ENCODE data around the gene CD8B. TPM values are rescaled to one million over a fixed set of nuclear protein-coding genes. Genes with fewer than 3 reads are reported as not detected.

The CD8B gene
- total and polyA plus RNA-seq, 2 of the 13 experiments (the other 11 are each of a cell fraction or from before 2014, with no cell fraction given) = 0.04 TPM; not detected in 1

GRCh38 chr2:86808315-86809161 is 53.1 kb downstream of the CD8B start (continued):
- TF ChIP-seq BRD4 (CRISPR knock-in tag; IDR thresholded peaks at IDR 0.05) (no peak), CBX1 (IDR thresholded peaks at IDR 0.05; ENCODE audit: low read depth) (no peak), U2AF2 (IDR thresholded peaks at IDR 0.05; ENCODE audit: low read depth, low read length) (no peak), PRMT3 (CRISPR knock-in tag; IDR thresholded peaks at IDR 0.05; ENCODE audit: borderline replicate concordance, low read depth) (no peak), SIX1 (CRISPR knock-in tag; IDR thresholded peaks at IDR 0.05; ENCODE audit: borderline replicate concordance) (no peak), ZNF281 (CRISPR knock-in tag; IDR thresholded peaks at IDR 0.05; ENCODE audit: borderline replicate concordance) (peak; percentile 19; the same call in 1 of the 2 replicates), ETV6 (CRISPR knock-in tag; conservative IDR thresholded peaks at IDR 0.05) (no peak; the same call in 1 of the 2 replicates), CAMTA2 (CRISPR knock-in tag; IDR thresholded peaks at IDR 0.05; ENCODE audit: borderline replicate concordance) (no peak), TAF15 (IDR thresholded peaks at IDR 0.05; ENCODE audit: low read depth, low read length, poor library complexity, severe bottlenecking) (no peak), RELA (CRISPR knock-in tag; IDR thresholded peaks at IDR 0.05) (no peak)
- TF ChIP-seq, protein P1, sequence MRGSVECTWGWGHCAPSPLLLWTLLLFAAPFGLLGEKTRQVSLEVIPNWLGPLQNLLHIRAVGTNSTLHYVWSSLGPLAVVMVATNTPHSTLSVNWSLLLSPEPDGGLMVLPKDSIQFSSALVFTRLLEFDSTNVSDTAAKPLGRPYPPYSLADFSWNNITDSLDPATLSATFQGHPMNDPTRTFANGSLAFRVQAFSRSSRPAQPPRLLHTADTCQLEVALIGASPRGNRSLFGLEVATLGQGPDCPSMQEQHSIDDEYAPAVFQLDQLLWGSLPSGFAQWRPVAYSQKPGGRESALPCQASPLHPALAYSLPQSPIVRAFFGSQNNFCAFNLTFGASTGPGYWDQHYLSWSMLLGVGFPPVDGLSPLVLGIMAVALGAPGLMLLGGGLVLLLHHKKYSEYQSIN (CRISPR knock-in tag; IDR thresholded peaks at IDR 0.05; ENCODE audit: borderline replicate concordance) = no peak
- TF ChIP-seq, protein P2, sequence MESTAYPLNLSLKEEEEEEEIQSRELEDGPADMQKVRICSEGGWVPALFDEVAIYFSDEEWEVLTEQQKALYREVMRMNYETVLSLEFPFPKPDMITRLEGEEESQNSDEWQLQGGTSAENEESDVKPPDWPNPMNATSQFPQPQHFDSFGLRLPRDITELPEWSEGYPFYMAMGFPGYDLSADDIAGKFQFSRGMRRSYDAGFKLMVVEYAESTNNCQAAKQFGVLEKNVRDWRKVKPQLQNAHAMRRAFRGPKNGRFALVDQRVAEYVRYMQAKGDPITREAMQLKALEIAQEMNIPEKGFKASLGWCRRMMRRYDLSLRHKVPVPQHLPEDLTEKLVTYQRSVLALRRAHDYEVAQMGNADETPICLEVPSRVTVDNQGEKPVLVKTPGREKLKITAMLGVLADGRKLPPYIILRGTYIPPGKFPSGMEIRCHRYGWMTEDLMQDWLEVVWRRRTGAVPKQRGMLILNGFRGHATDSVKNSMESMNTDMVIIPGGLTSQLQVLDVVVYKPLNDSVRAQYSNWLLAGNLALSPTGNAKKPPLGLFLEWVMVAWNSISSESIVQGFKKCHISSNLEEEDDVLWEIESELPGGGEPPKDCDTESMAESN (CRISPR knock-in tag; conservative IDR thresholded peaks at IDR 0.05) = peak; percentile 46; the same call in 1 of the 2 replicates
- TF ChIP-seq, protein P3, sequence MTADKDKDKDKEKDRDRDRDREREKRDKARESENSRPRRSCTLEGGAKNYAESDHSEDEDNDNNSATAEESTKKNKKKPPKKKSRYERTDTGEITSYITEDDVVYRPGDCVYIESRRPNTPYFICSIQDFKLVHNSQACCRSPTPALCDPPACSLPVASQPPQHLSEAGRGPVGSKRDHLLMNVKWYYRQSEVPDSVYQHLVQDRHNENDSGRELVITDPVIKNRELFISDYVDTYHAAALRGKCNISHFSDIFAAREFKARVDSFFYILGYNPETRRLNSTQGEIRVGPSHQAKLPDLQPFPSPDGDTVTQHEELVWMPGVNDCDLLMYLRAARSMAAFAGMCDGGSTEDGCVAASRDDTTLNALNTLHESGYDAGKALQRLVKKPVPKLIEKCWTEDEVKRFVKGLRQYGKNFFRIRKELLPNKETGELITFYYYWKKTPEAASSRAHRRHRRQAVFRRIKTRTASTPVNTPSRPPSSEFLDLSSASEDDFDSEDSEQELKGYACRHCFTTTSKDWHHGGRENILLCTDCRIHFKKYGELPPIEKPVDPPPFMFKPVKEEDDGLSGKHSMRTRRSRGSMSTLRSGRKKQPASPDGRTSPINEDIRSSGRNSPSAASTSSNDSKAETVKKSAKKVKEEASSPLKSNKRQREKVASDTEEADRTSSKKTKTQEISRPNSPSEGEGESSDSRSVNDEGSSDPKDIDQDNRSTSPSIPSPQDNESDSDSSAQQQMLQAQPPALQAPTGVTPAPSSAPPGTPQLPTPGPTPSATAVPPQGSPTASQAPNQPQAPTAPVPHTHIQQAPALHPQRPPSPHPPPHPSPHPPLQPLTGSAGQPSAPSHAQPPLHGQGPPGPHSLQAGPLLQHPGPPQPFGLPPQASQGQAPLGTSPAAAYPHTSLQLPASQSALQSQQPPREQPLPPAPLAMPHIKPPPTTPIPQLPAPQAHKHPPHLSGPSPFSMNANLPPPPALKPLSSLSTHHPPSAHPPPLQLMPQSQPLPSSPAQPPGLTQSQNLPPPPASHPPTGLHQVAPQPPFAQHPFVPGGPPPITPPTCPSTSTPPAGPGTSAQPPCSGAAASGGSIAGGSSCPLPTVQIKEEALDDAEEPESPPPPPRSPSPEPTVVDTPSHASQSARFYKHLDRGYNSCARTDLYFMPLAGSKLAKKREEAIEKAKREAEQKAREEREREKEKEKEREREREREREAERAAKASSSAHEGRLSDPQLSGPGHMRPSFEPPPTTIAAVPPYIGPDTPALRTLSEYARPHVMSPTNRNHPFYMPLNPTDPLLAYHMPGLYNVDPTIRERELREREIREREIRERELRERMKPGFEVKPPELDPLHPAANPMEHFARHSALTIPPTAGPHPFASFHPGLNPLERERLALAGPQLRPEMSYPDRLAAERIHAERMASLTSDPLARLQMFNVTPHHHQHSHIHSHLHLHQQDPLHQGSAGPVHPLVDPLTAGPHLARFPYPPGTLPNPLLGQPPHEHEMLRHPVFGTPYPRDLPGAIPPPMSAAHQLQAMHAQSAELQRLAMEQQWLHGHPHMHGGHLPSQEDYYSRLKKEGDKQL (CRISPR knock-in tag; IDR thresholded peaks at IDR 0.05; ENCODE audit: low read depth) = no peak
- TF ChIP-seq, protein P4, sequence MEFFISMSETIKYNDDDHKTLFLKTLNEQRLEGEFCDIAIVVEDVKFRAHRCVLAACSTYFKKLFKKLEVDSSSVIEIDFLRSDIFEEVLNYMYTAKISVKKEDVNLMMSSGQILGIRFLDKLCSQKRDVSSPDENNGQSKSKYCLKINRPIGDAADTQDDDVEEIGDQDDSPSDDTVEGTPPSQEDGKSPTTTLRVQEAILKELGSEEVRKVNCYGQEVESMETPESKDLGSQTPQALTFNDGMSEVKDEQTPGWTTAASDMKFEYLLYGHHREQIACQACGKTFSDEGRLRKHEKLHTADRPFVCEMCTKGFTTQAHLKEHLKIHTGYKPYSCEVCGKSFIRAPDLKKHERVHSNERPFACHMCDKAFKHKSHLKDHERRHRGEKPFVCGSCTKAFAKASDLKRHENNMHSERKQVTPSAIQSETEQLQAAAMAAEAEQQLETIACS (CRISPR knock-in tag; IDR thresholded peaks at IDR 0.05) = no peak
